Measurements from ENCODE around the gene GRK3. TPM values are rescaled to one million over a fixed set of nuclear protein-coding genes. Genes with fewer than 3 reads are reported as not detected.
"Not testable (repeated sequence)": the region's sequence is repeated elsewhere in the genome, so short reads cannot be mapped to it uniquely, and the experiment has no call there.

GRK3 gene
- total RNA-seq, 2 experiments from 2014 or later: 34.1 to 43.3 TPM

- ATAC-seq (no peak), DNase-seq (no peak)
- peaks cover 8% of the 10 kb centered on the region for H3K4me1 Mint-ChIP-seq
- peaks cover 1% of the 10 kb centered on the region for H3K36me3 Mint-ChIP-seq
- CTCF ChIA-PET: no interaction called here
- H3K9me3 Mint-ChIP-seq (ENCODE audit: low read depth): peaks cover 2% of the 10 kb centered on the region
- no peak overlapping the region for H3K27ac Mint-ChIP-seq
- H3K4me3 Mint-ChIP-seq: no peak overlapping the region
- H3K27me3 Mint-ChIP-seq: peaks cover 4% of the 10 kb centered on the region
These were observed 8.9 kb upstream of the GRK3 start for GRCh38 chr22:25555586-25555985.

GRCh38 chr22:25557218-25557617 lies 7.3 kb upstream of the GRK3 start:
- no peak overlapping the region for H3K27ac Mint-ChIP-seq
- CTCF ChIA-PET: interaction anchor here (0.7 kb wide), 1 partner anchor 8 kb away, joined by 3 read pairs; no protein-coding TSS in a partner anchor
- peaks cover 2% of the 10 kb centered on the region for H3K36me3 Mint-ChIP-seq
- ATAC-seq (no peak), DNase-seq (no peak)
- H3K4me3 Mint-ChIP-seq: no peak overlapping the region
- H3K27me3 Mint-ChIP-seq: peaks cover 2% of the 10 kb centered on the region
- H3K9me3 Mint-ChIP-seq (ENCODE audit: low read depth): no peaks in the 10 kb centered on the region
- peaks cover 5% of the 10 kb centered on the region for H3K4me1 Mint-ChIP-seq

DNA sequence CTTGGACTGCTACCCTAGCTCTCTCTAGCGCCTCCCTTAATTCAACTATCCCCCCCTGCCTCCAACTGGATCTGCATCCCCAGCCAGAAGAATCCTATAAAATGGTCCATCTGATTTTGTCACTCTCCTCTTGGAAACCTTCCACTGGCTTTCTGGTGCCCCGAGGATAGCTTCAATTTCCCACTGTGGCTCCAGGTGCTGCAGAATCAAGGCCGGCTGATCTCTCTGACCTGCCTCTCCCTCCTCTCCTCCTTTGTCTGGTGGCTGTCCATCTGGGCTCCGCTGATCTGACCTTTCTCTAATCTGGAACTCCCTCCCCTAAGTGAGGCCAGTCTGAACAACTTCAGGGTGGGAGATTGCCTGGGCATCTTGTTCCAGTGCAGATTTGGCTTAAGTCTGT lies 6.1 kb upstream of the GRK3 start:
- Mint-ChIP-seq H3K36me3 (peaks cover 2% of the 10 kb centered on the region), H3K4me1 (peaks cover 10% of the 10 kb centered on the region), H3K9me3 (ENCODE audit: low read depth) (no peaks in the 10 kb centered on the region), H3K4me3 (no peak overlapping the region), H3K27ac (no peak overlapping the region), H3K27me3 (peaks cover 3% of the 10 kb centered on the region)
- DNase-seq: no peak
- CTCF ChIA-PET: interaction anchor here (1.4 kb wide), 1 partner anchor 14 kb away, joined by 4 read pairs; no protein-coding TSS in a partner anchor
- no peak for ATAC-seq

GRCh38 chr22:25559910-25560309 lies 4.6 kb upstream of the GRK3 start:
- H3K4me1 Mint-ChIP-seq: peaks cover 18% of the 10 kb centered on the region
- H3K36me3 Mint-ChIP-seq; H3K27me3 Mint-ChIP-seq; DNase-seq; CTCF ChIA-PET; H3K4me3 Mint-ChIP-seq; H3K27ac Mint-ChIP-seq; ATAC-seq; H3K9me3 Mint-ChIP-seq (ENCODE audit: low read depth): not testable (repeated sequence)

DNA sequence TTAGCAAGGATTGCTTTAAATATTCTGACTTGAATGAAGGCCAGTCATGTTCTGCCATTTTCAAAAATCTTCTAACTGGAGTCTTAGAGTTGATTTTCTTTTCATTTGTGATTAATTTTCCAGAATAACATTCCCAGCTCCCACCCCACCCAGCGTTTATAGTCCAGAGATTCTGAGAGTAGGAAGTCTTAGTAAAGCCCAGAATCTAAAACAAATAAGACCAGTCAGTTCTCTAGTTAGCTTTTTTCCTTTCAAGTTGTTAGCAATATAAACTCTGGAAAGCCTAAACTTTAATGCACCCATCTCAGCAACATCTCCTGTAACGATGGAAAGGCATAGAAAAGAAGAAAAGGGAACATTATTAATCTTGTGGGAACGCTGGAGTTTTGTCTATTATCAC lies 3.3 kb upstream of the GRK3 start:
- H3K9me3 Mint-ChIP-seq (ENCODE audit: low read depth); H3K36me3 Mint-ChIP-seq; CTCF ChIA-PET: not testable (repeated sequence)

DNA sequence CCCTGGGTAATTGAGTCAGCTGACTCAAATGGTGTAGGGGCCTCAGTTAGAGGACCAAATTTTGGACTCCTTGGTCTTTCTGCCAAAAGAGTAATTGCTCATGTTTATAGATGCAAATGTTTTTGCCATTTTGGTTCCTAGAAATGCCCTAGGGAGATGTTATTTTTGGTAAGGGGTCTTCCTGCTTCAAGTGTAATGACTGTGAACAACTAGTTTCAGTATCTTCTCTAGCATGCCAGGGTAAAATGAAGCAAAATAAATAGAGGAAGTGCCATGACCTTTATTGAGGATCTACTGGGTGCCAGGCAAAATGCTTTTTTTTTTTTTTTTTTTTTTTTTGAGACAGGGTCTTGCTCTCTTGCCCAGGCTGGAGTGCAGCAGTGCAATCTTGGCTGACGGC lies 2.5 kb upstream of the GRK3 start:
- H3K4me3 Mint-ChIP-seq; H3K27ac Mint-ChIP-seq; DNase-seq; CTCF ChIA-PET; H3K27me3 Mint-ChIP-seq; H3K9me3 Mint-ChIP-seq (ENCODE audit: low read depth); ATAC-seq: not testable (repeated sequence)
- H3K36me3 Mint-ChIP-seq: peaks cover 13% of the 10 kb centered on the region
- peaks cover 33% of the 10 kb centered on the region for H3K4me1 Mint-ChIP-seq

More for the DNA sequence above, 3.3 kb upstream of the GRK3 start:
- DNase-seq, H3K4me3 Mint-ChIP-seq, H3K27ac Mint-ChIP-seq, ATAC-seq, H3K27me3 Mint-ChIP-seq: not testable (repeated sequence)
- peaks cover 26% of the 10 kb centered on the region for H3K4me1 Mint-ChIP-seq

DNA sequence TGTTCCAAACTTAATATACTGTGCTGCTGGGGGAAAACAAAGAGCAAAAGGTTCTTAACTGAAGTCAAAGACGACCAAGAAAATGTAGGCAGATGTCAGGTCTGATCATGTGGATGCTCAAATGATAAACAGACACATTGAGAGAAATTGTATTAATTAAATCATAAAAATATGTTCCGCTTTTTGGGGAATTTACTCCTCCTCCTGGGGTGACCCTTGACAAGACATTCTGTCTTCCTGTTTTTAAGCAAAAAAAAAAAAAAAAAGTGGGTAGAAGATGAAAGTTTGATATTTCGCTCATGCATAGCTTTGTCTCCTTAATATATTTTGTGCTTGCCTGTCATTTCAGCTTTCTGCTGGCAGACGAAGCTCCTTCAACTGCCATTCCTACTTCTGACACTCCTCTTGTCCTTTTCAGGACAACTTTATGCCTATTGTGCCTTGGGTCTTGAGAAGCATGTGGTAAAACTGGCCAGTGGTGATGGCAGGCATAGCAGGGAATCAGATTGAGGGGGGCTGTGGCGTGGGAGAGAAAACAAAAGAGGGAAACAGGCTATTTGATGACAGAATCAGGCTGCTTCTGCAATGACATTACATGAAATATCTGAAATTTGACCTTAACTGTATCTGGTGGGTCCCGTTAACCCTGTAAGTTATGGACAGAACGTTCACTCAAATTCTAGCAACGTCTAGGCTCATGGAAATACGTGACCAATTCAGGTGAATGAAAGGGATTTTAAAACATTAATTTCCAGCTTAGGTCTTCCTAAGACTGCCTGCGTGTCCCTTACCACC lies 1.3 kb upstream of the GRK3 start:
- not testable (repeated sequence) for DNase-seq; H3K27ac Mint-ChIP-seq; H3K9me3 Mint-ChIP-seq (ENCODE audit: low read depth); H3K27me3 Mint-ChIP-seq; ATAC-seq
- CTCF ChIA-PET: interaction anchor here (0.7 to 3.4 kb wide), 5 partner anchors 9 to 209 kb away, joined by 3 to 18 read pairs (median 3); no protein-coding TSS in a partner anchor
- H3K4me1 Mint-ChIP-seq: peaks cover 44% of the 10 kb centered on the region
- peak overlapping the region; percentile 81 for H3K4me3 Mint-ChIP-seq
- peaks cover 15% of the 10 kb centered on the region for H3K36me3 Mint-ChIP-seq

- peaks cover 5% of the 10 kb centered on the region for H3K27me3 Mint-ChIP-seq
- H3K9me3 Mint-ChIP-seq (ENCODE audit: low read depth): no peaks in the 10 kb centered on the region
- H3K4me3 Mint-ChIP-seq: peak overlapping the region; percentile 81
- peaks cover 15% of the 10 kb centered on the region for H3K36me3 Mint-ChIP-seq
- ATAC-seq (peak; percentile 25), DNase-seq (no peak)
- H3K4me1 Mint-ChIP-seq: peaks cover 47% of the 10 kb centered on the region
- H3K27ac Mint-ChIP-seq: peak overlapping the region; percentile 78
- CTCF ChIA-PET: interaction anchor here (0.7 to 3.4 kb wide), 6 partner anchors 9 to 361 kb away, joined by 3 to 18 read pairs (median 3); no protein-coding TSS in a partner anchor
These were observed 635 bp upstream of the GRK3 start for GRCh38 chr22:25563761-25564319.

- Mint-ChIP-seq H3K36me3 (peaks cover 21% of the 10 kb centered on the region), H3K4me1 (peaks cover 51% of the 10 kb centered on the region), H3K4me3 (peak overlapping the region; percentile 96), H3K27me3 (peaks cover 5% of the 10 kb centered on the region), H3K9me3 (ENCODE audit: low read depth) (no peaks in the 10 kb centered on the region), H3K27ac (peak overlapping the region; percentile 90)
- DNase-seq (peak; percentile 48), ATAC-seq (peak; percentile 43)
- CTCF ChIA-PET: interaction anchor here (0.8 to 3.4 kb wide), 4 partner anchors 18 to 207 kb away, joined by 3 to 18 read pairs (median 3); no protein-coding TSS in a partner anchor
These were observed 653 bp downstream of the GRK3 start for GRCh38 chr22:25564979-25565677.

DNA sequence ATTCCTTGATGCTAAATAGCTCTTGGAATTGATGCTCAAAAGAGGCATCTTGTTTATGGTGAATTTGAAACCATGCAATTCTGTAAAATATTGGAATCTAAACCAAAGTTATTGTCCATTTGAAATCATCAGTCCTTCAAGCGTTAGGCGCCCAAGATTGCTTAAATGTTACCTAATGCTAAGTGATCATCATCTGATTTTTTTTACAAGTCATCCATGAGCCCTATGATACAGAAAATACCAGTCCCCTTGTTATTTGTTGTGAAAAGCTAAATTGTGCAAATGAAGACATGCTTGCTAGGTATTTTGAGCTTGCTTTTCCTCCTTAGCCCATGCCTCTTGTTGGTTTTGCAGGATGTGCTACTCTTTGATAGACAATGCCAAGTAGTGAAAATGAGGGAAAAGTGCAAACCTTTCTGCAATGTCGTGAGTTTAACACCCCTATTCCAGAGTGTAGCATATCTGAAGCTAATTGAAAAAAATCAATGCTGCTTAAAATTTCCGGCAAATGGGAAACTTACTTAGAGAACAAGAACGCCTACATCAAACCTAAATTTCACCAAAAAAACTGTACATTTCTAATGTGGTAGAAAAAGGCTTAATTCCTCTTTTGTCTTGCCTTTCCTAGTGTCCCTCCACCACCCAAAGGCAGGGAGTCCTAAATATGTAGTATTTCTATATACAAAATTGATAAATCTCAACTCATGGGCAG lies 1.9 kb downstream of the GRK3 start:
- CTCF ChIA-PET: interaction anchor here (1.0 to 3.4 kb wide), 7 partner anchors 17 to 206 kb away, joined by 3 to 18 read pairs (median 4); no protein-coding TSS in a partner anchor
- Mint-ChIP-seq H3K27ac (peak overlapping the region; percentile 43), H3K27me3 (peaks cover 5% of the 10 kb centered on the region), H3K9me3 (ENCODE audit: low read depth) (no peaks in the 10 kb centered on the region), H3K4me3 (peak overlapping the region; percentile 96), H3K36me3 (peaks cover 26% of the 10 kb centered on the region), H3K4me1 (peaks cover 57% of the 10 kb centered on the region)
- DNase-seq (no peak), ATAC-seq (no peak)

- Mint-ChIP-seq H3K4me1 (peaks cover 58% of the 10 kb centered on the region), H3K27ac (peak overlapping the region; percentile 55), H3K27me3 (peaks cover 5% of the 10 kb centered on the region), H3K4me3 (peak overlapping the region; percentile 96), H3K9me3 (ENCODE audit: low read depth) (no peaks in the 10 kb centered on the region), H3K36me3 (peaks cover 29% of the 10 kb centered on the region)
- DNase-seq: no peak
- ATAC-seq: no peak
- CTCF ChIA-PET: interaction anchor here (1.0 to 1.8 kb wide), 5 partner anchors 23 to 206 kb away, joined by 3 to 4 read pairs (median 4); no protein-coding TSS in a partner anchor
These were observed 2.4 kb downstream of the GRK3 start for GRCh38 chr22:25566898-25567235.

- ATAC-seq: no peak
- Mint-ChIP-seq H3K27ac (peak overlapping the region; percentile 55), H3K4me3 (peak overlapping the region; percentile 96), H3K36me3 (peaks cover 30% of the 10 kb centered on the region), H3K27me3 (peaks cover 5% of the 10 kb centered on the region), H3K9me3 (ENCODE audit: low read depth) (no peaks in the 10 kb centered on the region), H3K4me1 (peaks cover 60% of the 10 kb centered on the region)
- CTCF ChIA-PET: interaction anchor here (1.6 to 1.8 kb wide), 2 partner anchors 32 to 205 kb away, joined by 4 read pairs; no protein-coding TSS in a partner anchor
- DNase-seq: no peak
These were observed 2.8 kb downstream of the GRK3 start for GRCh38 chr22:25567251-25567675.

Data from activated CD8-positive, alpha-beta memory T cell treated with anti-CD3 and anti-CD28 coated beads, Interleukin-2, amount 10 ng/mL, durations not matched to agents 7 days and 5 days (primary cell).